MM.1S (cell line): ENCODE data around the gene G6PD.

Source experiments
- CTCF ChIP-seq: fragments of 300-600 bp; sonication (generic); IDR thresholded peaks from 2 replicates; pipeline ENCODE4 v1.5.1; 2016; ENCODE audit warnings: antibody characterized with exemption, low read length, mixed read lengths
- EZH2 ChIP-seq: fragments of 300-600 bp; sonication (generic); optimal IDR thresholded peaks from 2 replicates; pipeline ENCODE3; 2017; ENCODE audit warnings: low read depth, mild to moderate bottlenecking, antibody characterized with exemption, low read length, mixed read lengths

DNA sequence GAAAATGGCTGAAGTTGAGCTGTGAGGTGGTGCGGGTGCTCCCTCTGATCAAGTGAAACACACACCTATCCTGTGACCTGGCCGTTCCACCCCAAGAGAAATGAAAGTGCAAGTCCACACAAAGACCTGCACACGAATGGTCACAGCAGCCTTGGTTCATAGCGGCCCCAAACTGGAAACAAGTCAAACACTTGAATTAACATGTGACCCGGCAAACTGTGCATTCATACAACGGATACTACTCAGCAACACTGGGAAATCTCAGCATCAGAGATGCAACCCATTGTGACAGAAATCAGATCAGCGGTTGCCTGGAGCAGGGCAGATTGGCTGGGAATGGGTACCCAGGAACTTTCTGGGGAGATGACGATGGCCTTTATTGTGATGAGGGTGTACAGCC lies 7.6 kb downstream of the G6PD start:
- no peak for TF ChIP-seq CTCF
- no peak for TF ChIP-seq EZH2
